ENCODE measurements around the gene ADGRB3.

The ADGRB3 gene

DNA sequence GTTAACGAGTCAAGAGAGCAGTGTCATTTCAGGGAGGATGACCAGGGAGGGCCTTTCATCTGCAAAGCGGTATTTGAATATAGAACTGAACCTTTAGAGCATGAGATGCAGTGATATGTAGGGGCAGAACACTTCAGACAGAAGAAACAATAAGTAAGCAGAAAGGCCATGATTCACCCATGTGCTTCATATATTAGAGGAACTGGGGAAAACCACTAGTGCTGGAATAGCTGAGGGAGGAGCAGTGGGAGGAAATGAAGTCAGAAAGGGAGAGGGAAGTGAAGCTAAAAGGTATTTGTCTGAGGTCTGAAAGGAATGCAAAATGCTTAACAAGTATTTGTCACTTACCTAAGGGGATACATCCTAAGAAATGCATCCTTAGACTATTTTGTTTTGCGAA, 391.2 kb downstream of the ADGRB3 start:
- TF ChIP-seq, protein P1, sequence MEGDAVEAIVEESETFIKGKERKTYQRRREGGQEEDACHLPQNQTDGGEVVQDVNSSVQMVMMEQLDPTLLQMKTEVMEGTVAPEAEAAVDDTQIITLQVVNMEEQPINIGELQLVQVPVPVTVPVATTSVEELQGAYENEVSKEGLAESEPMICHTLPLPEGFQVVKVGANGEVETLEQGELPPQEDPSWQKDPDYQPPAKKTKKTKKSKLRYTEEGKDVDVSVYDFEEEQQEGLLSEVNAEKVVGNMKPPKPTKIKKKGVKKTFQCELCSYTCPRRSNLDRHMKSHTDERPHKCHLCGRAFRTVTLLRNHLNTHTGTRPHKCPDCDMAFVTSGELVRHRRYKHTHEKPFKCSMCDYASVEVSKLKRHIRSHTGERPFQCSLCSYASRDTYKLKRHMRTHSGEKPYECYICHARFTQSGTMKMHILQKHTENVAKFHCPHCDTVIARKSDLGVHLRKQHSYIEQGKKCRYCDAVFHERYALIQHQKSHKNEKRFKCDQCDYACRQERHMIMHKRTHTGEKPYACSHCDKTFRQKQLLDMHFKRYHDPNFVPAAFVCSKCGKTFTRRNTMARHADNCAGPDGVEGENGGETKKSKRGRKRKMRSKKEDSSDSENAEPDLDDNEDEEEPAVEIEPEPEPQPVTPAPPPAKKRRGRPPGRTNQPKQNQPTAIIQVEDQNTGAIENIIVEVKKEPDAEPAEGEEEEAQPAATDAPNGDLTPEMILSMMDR (IDR thresholded peaks at IDR 0.05; ENCODE audit: low read depth, low read length): no peak
- no peak overlapping the region for H3K4me3 ChIP-seq (ENCODE audit: low read depth, low read length)

DNA sequence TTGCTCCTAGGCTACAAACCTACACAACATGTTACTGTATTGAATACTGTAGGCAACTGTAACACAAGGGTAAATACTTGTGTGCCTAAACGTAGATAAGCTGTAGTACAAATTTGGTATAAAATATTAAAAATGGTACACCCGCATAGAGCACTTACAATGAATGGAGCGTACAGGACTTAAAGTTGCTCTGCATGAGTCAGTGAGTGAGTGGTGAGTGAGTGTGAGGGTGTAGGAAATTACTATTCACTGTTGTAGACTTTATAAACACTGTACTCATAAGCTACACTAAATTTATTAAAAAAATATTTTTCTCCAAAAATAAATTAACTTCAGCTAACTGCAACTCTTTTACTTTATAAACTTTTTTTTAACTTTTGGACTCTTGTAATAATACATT, 391.6 kb downstream of the ADGRB3 start:
- TF ChIP-seq, protein P1 (IDR thresholded peaks at IDR 0.05; ENCODE audit: low read depth, low read length): no peak
- no peak overlapping the region for H3K4me3 ChIP-seq (ENCODE audit: low read depth, low read length)

DNA sequence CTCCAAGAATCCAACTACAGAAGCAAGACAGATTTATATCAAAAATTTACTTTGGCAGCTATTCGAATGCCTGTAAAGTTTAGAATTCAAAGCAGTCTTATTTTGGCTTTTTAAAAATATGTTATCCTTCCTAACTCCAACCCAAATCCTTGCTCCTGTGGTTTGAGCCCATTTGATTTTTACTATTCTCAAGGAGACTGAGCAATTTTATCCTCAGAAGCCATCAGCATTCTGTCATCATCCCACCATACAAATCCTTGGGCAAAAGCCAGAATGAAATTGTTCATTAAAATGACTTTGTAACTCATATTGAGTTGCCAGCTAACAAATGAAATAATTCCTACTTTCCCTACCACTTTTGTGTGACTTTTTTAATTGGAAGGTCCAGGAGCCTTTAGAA, 392.8 kb downstream of the ADGRB3 start:
- no peak overlapping the region for H3K4me3 ChIP-seq (ENCODE audit: low read depth, low read length)
- TF ChIP-seq, protein P1 (IDR thresholded peaks at IDR 0.05; ENCODE audit: low read depth, low read length): no peak

DNA sequence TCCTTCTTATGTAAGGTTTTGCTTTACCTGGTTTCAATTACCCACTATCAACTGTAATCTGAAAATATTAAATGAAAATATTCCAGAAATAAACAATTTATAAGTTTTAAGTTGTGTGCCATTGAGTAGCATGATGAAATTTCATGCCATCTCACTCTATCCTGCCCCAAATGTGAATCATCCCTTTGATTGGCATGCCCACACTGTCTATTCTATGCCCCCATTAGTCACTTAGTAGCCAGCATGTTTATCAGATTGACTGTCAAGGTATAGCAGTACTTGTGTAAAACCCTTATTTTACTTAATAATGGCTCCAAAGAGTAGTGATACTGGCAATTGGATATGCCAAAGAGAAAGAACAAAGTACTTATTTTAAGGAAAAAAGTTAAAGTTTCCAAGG, 403.8 kb downstream of the ADGRB3 start:
- H3K4me3 ChIP-seq (ENCODE audit: low read depth, low read length): no peak overlapping the region
- TF ChIP-seq, protein P1 (IDR thresholded peaks at IDR 0.05; ENCODE audit: low read depth, low read length): no peak

DNA sequence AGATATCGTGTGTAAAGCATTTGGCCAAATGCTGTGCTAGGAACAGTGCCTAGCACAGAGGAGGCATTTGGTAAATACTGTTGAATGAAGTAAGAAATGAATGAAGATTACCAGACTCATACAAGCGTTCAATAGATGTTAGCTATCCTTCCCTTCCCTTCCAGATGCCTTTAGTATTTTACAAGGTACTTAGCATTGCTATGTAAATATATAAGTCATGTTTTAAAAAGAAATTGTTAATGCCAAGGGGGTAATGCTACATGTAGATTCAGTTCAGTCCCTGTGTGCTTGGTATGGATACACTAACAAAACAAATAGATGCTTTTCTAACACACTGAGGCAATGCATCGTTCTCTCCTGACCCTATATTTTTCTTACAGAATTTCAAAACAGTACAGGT, 407.2 kb downstream of the ADGRB3 start:
- H3K4me3 ChIP-seq (ENCODE audit: low read depth, low read length): no peak overlapping the region
- TF ChIP-seq, protein P1 (IDR thresholded peaks at IDR 0.05; ENCODE audit: low read depth, low read length): no peak

DNA sequence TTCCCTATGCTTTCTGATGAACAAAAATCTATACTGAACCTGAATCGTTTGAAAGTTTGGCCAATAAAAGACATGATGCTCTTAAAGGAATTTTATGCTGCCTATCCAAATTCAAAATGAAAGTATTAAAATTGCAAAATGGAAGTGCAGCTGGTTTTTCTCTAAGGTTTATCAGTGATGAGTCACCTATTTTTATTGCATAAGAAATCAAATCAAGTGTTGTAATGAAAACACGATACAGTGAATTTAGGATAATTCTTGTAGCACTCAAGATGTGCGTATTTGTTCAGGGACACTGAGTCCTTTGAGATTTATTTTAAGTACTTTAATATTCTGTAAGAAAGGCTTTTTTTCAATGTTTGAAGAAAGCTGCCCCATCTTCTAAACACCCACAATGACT, 409.5 kb downstream of the ADGRB3 start:
- no peak overlapping the region for H3K4me3 ChIP-seq (ENCODE audit: low read depth, low read length)
- TF ChIP-seq, protein P1 (IDR thresholded peaks at IDR 0.05; ENCODE audit: low read depth, low read length): no peak

DNA sequence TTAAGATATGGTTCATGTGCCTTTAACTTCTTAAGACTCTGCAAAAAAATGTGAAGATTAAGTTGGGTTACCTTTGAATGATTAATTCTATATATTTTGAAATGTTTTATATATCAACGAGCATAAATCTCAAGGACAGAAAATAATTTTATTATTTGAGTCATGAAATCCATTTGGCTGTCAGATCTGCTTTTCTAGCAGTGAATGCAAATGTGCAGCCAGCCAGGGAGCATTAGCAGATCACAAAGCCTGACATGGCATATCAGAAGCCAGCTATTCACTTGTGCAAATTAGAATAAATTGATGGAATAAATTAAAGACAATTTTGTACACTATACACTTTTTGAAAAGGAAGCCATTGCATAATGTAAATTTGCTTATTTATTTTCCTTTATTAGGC, 424.3 kb downstream of the ADGRB3 start:
- H3K4me3 ChIP-seq (ENCODE audit: low read depth, low read length): no peak overlapping the region
- TF ChIP-seq, protein P1 (IDR thresholded peaks at IDR 0.05; ENCODE audit: low read depth, low read length): no peak
